Stimulated activated CD4-positive, alpha-beta T cell treated with anti-CD3 and anti-CD28 coated beads, Interleukin-4, amount 100 ng/mL, for 4 hours (primary cell): Measurements from ENCODE around the gene MYL12B.
"Not testable (repeated sequence)": the region's sequence is repeated elsewhere in the genome, so short reads cannot be mapped to it uniquely, and the experiment has no call there.

Experiments used
- DNase-seq, 2 experiments: peaks; one replicate each; pipeline ENCODE4 v3.0.0-alpha.2; 2020

The MYL12B gene

DNA sequence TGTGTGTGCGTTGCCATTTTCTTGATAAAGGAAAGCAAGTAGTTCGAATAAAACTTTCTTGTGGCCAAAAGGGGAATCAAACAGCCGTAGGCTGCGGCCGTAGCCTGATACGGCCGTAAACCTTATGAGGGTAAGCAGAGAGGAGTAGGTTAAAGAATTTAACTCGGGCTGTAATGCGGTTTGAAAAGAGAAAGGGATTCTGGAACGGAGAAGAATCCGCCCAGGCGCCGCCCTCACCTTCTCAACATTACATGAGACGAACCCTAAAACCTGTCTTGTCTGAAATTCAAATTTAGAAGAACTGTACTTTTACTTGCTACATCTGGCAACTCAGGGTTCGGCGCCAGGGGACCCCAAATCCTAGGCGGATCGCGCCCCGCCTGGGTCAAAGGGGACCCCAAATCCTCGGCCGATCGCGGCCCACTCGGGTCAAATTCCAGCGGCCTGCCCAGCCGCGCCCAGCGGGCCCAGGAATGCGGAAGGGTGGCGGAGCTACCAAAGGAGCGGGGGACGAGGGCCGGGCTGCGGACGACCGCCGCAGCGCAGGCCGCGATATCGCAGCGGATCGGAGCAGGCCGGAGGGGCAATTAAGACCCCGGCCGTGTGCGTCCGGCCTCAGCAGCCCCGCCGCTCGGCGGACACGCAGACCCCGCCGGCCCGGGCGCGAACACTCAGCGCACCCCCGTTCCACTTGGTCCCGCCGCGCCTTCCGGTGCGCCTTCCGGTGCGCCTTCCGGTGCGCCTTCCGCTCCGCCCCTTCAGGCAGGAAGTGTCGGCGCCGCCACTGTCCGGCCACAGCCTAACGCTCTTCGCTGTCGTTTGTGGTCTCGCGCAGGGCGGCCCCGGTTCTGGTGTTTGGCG, at the start of gene MYL12B:
Gene MYL12B, plus strand, starts transcription at position 761 of the 861 bp plus-strand sequence. CDS start 10,766 bp downstream, outside the sequence.
- DNase-seq, result peak; percentile 59 to 69

DNA sequence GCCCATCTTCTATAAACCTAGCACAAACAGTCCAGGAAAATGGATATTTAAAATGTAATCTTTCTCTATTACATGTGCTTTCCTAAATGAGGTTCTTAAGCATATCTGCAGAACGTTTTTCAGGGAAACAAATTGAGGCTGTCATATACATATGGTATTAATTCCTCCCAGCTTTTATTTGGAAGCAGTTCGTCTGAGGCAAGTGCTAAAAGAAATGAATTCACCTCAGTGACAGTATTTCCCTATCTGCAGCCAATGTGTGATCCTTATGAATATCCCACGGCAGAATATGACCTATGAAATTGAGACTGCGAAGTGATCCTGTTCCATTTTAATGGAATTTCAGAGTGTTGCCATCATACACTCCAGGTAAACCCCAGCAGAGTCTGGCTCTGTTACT, 49.3 kb upstream of the MYL12B start:
- DNase-seq, result no peak

DNA sequence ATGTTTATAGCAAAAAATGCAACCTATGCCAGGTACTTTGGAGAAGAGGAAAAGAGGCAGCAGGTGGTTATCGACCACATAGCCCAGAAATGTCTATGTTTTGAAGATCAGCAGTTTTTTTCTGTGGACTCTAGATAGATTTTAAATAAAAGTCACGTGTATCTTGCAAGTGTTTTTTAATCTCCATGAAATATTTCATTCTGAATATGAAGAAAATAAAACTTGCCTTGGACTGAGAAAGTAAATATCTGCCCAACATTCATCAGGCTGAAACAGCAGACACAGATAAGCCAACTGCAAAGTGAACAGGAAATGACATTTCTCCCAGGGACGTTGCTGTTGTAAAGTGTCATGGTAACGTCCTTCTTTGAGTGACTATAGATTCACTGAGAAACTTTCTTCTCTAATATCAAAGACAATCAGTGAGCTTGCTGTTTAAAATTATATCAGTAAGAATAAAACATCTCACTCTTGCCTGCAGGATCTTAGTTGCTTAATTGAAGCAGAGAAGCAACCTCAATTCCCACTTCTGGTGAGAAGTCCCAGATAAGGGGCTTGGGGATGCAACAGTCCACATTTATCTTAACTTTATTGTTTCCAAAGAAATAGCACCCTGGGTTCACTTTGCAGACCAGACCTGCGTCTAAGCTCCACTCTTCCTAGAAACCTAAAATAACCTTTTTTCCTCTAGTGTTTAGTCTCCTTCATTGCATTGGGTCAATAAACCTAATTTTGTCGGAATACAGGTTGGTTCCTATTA, 48.5 kb upstream of the MYL12B start:
- no peak for DNase-seq

DNA sequence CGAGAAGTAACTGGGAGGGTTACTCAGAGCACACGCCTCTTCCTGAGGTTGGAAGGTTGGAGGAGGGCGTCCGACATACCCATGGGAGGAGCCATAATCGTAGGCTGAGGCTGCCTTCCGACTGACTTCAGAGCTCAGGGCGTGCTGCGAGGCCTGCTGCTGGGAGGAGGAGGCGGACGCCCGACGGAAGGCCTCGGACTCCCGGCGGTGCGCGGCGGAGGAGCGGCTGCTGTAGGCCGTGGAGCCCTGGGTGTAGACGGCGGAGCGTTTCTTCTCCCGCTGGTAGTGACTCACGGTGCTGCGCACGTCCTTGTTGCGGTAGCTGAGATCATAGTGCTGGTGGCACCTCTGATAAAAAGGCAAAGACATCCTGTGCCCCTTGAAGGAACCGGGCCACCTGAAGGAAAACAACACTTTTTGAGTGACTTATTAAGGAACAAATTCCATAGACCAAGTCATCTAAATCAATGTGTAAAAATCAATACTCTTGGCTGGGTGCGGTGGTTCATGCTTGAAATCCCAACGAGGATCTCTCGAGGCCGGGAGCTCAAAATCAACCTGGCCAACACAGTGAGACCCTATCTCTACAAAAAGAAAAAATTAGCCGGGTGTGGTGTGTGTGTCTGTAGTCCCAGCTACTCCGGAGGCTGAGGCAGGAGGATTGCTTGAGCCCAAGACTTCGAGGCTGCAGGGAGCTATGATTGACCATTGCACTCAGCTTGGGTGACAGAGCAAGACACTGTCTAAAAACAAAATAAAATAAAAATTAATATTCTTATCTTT, 46.9 kb upstream of the MYL12B start:
- no peak for DNase-seq

DNA sequence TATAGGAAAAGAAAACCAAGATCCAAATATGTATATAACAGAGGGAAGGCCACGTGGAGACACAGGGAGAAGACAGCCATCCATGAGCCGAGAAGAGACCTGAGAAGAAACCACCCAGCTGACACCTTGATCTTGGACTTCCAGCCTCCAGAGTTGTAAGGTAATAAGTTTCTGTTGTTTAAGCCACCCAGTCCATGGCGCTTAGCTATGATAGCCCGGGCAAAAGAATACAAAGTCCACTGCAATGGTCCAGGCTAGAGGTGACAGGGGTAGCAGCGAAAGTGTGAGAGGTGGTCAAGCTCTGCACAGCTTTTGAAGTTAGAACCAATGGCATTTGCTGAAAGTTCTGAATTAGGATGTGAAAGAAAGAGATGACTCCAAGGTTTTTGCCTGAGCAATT, 44.9 kb upstream of the MYL12B start:
- DNase-seq, result no peak

DNA sequence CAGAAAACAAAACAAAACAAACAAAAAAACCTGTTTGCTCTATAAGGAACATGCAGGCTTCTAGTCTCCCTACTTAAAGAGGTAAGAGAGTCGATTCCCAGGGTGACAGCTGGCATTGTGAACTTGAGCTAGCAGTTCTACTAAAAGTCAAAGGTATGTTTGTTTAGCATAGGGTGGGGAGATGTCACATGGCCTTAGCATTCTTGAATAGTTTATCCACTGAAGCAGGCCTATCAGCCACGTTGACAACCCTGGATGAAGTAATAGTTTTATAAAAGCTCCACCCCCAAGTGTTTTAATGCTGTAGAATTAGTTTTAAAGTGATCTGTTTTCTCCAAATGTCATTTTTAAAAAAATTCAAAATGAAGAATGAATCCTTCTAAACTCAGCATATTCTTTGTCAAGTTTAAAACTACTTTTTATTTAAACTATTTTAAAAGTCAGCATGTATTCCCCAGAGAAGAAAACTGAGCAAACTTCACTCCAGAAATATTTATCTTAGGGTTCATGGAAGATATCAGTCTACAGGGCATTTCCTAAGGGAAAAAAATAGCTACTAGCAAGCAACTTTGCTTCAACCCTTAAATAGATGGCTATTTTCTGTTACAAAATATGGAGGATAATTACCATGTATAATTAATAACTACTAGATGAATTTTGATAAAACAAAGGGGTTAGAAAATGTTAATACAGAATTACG, 43.8 kb upstream of the MYL12B start:
- no peak for DNase-seq

DNA sequence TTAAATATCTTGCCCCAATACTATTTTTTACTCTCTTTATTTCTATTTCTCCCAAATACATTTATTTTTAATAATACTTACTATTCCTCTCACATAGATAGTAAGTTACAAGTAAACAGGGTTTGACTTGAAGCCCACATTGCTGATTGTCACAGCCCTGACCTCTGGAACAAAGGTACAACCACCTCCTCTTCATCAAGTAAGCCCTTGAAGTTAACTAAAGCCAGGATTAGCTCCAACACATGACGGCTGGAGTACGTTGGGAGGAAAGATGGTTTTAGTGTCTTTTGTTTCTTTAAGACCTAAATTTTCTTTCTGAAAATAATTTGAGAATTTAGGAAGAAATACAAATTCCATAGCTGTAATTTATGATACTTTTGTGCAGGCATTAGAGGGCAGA, 43.1 kb upstream of the MYL12B start:
- no peak for DNase-seq

DNA sequence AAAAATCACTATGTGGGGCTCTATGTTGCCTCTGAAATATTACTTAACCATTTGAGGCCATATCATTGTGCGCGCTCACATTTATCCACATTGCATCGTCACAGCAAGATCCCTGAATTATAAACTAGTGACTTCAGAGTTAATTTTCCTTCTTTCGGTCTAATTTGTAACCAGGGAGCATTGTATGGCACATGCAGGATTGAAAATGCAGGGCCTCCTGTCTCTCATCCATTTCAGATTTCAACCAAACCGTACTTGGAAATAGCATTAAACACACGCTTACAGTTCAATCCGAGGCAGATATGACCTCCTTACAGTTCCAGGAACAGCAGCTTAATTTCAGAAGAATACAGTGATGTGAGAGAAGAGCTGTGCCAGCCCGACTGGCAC, 42.7 kb upstream of the MYL12B start:
- DNase-seq, result no peak

DNA sequence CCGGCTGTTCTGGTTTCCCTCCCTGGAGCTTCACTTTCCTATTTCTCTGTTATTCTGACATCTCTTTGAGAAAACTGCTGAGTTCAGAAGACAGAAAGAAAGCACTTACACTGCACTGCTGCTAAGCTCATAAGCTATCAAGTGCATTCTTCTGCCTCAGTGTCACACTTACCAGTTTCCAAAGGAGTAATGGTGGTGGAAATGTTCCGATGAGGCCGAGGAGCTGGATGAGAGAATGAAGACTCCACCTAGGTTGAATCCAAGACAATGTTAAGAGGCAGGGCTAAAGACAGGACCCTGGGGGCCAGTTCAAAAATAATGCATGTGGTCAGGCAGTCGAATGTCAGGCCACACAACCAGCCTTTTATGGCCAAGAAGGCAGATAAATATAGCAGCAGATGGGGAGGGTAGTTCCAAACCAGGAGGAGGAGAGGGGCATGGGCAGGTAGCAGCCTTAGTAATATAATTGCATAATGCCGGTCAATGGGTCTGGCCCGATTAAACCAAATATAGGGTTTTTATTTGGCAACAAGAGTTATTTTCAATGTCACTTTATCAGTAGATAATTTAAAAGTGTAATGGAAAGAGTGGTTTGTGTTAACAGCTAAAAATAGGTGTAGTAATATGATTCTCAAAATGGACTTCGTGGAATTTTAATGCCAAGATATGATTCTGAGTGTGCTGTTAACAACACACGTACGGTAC, 42.1 kb upstream of the MYL12B start, which contains the start of gene MYOM1:
Gene MYOM1, minus strand, starts transcription at position 338 of the 705 bp plus-strand sequence. CDS start 4,745 bp downstream, outside the sequence.
- DNase-seq, result no peak

DNA sequence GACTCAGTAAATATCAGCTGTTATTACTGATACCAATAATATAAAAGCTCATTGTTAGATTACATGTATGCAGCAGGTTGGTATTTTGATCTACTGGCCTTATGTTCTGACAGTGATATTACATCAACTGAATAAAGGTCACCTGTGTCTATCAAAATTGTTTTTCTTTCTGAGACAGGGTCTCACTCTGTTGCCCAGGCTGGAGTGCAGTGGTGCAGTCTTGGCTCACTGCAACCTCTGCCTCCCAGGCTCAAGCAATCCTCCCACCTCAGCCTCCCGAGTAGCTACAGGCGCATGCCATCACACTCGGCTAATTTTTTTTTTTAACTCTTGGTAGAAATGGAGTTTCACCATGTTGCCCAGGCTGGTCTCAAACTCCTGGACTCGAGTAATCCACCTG, 41.1 kb upstream of the MYL12B start:
- not testable (repeated sequence) for DNase-seq

DNA sequence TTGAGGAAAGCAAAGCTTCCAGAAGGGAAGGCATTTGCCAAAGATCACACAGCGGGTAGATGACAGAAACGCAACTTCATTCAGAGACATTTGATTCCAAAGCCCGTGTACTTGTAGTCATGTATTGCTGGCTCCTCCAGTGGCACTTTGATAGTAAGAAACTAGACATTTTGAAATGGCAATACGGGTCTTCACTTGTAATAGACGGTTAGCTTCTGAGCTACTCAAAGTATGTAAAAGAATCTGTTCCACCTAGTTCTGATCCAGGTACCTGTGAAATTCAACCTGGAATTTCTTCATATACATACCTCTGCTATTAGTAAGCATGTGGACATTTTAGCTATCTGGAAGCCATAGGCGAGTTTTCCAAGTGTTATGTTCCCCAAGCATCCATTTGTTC, 40.4 kb upstream of the MYL12B start:
- DNase-seq, result no peak

DNA sequence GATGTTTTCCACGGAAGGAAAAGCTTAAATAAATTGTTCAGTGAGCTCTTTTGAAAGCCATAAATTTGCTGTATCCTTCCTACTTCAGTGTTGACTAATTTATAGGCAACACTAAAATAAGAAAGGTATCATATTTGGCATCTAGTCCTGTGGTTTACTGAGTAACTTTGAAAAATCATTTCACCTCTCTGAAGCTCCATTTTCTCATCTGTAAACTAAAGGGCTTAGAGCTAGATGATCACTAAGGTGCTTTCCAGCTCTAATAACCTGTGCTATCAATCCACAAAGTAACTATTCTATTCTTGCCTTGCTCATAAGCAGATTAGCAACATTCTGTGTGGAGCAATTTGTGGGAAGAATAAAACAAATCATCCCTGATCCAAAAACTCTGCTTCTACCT, 38.6 kb upstream of the MYL12B start:
- no peak for DNase-seq

DNA sequence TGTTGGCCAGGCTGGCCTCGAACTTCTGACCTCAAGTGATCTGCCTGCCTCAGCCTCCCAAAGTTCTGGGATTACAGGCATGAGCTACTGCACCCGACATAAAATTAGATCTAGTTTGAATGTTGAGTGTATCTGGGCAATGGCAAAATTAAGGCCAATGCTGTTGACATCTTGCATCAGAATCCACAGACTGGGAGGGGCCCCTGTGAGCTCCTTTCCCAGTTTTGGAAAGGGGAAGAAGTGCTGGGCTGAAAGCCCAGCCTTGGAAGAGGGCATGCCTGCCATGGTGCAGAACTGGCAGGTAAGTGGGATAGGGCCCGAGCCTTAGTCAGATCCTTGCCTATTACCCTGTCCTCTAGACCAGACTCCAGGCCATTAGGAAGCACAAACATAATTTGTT, 37.7 kb upstream of the MYL12B start:
- no peak for DNase-seq

DNA sequence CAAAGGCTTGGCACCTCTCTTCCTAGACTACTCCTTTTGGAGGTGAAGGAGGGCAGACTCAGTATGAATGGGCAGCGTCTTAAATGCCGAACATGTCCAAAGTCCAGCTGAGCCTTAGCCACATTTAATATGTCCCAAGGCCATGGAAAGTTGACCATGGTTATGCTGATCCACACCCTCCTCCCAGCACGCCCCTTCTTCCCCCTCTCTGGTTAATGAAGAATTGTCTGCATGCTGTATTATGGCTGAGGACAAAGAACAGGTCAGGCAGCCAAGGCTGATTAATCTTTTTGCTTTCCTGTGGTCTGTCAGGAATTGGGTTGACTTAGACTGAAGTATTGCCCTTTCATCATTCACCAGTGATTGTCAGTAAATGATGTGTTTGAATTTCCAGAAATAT, 36.3 kb upstream of the MYL12B start:
- no peak for DNase-seq

DNA sequence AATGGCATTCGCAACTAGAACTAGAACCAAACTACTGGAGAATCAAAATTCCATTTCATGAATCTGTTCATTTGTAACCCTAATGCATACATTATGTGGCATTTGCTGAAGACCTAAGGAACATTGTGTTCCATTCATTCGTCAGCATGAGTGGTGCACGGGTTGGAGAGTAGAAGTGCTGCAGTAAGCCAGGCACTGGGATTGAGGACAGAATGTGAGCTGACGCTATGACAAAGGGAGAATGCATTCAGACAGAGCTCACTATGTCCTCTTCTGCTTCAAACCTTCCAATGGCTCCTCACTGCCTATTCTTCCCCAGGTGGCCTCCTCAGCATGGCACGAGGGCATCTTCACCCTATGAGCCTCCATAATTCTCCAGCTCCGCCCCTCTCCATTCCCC, 35.9 kb upstream of the MYL12B start:
- no peak for DNase-seq

DNA sequence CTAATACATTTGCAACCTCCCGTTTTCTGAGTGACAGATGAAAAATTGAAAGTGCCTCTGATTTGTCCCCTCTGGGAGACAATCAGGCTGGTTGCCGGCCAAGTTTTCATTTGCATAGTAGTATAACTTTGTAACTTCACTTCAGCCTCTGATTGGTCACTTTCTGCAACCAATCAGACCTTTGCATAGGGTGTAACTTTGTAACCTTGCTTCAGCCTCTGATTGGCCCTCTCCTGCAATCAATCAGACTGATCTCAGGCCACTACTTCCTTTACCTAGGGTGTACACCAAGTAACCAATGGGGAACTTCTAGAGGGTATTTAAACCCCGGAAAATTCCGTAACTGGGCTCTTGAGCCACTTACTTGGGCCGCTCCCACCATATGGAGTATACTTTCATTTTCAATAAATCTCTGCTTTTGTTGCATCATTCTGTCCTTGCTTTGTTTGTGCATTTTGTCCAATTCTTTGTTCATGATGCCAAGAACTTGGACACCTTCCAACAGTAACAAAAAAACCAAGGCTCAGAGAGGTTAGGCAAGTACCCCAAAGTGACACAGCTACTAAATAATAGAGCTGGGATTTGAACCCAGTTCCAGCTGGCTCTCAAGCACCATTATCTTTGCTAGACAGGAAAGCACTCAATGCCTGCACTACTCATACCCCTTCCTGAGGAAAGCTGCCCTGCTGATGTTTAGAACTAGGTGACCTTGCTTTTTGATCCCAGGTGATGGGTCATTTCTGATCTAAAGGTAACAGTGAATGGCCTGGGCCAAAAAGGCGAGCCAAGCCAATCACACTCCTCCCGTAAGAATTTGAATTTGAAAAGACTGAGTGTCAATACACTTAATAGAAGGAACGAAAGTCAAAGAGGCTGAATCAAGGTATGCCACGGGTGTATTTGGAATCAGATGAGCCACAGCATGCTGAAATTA, 31.3 kb upstream of the MYL12B start:
- no peak for DNase-seq

DNA sequence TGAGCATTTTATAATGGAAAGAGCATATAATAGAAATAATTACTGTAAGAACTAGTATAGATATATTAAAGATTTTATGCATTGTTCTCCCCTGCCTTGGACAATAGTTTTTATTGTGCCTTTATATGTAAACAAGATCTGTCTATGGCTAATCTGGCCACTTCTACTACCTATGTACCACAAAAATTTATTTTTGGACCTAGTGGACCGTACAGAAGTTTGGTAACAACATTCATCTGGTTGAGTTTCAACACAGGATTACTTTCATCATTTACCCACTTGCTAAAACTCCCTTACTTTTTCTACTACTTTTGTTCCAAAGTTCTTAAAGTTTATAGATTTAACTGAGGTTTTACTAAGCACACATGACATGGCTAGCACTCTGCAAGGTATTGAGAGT, 28.9 kb upstream of the MYL12B start:
- DNase-seq, result no peak

DNA sequence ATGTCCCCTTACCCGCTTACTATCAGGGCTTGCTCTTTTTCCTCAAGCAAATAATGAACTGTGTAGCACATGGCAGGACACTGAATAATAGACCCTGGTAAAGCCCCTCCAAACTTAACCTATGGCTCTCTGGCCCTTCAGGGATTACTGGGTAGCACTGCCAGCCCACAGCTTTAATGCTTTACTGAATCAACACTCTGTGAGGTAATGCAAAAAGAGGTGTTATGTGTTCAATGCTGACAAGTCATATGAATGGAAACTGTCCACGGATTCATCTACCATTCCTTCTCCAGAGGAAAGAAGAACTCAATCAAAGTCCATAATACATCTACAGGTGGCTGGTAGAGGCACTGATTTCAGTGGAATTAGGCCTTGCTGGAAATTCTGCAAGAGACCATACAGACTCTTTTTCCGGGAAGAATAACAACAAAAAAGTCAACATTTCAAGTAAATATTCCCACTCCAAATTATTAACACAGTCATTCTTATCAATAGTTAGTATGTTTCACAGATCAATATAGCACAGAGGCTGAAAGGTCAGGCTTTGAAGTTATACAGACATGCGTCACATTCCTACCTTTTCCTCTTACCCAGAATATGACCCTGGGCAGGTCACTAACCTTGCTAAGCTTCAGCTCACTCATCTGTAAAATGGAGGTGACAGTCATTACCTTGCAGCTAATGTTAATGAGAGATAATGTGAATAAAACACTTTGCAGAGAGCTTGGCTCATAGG, 28.3 kb upstream of the MYL12B start:
- DNase-seq, result no peak

DNA sequence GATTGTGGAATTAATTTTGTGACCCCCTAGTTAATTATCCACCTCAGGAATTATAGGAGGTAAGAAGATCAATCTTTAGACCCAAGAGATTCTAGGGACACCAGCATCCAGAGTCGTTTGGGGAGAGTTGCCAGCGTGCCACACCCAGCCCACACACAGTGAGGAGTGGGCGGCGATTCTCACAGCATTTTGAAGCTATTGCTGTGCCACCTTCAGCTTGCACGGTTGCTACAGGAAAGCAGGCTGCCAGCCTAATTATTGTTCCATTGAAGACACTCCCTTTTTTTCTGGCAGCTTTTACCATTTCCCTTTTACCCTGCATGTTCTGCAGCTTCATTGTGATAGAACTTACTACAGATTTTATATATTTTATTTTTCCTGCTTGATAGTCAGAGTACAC, 27.5 kb upstream of the MYL12B start:
- no peak for DNase-seq

DNA sequence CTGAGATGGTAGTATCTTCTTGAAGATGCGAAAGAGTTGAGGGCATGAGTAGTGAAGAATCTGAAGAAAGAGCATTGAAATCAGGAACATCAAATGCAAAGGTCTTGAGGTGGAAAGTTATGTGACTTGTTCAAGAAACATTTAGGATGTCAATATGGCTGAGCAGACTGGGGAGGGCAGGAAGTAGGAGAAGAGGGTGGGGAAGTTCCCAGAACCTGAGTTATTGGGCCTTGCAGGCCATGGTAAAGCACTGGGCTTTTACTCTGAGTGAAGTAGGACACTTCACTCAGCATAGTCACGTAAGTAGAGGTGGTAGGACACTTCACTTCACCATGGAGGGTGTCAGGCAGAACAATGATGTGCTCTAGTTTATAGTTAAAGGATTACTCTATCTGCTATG, 26.1 kb upstream of the MYL12B start:
- DNase-seq, result no peak
